ENCODE data around the gene ISG20.
A peak's percentile ranks its signal among the peaks of the same experiment; 100 is the strongest.
"Not testable (repeated sequence)": the region's sequence is repeated elsewhere in the genome, so short reads cannot be mapped to it uniquely, and the experiment has no call there.

ISG20 gene

GRCh38 chr15:88636654-88637053 lies 2.2 kb upstream of the ISG20 start:
- DNase-seq (ENCODE audit: low read depth in 2 of 2), result no peak

GRCh38 chr15:88637436-88637835 lies 1.4 kb upstream of the ISG20 start:
- DNase-seq (ENCODE audit: low read depth in 2 of 2), result no peak

GRCh38 chr15:88637841-88638625 lies 783 bp upstream of the ISG20 start:
- DNase-seq (ENCODE audit: low read depth in 2 of 2), result no peak

- DNase-seq (ENCODE audit: low read depth in 2 of 2), result no peak
Observed at GRCh38 chr15:88641959-88642452, 3.2 kb downstream of the ISG20 start.

- DNase-seq (ENCODE audit: low read depth in 2 of 2), result not testable (repeated sequence)
Observed at GRCh38 chr15:88642514-88642913, 3.7 kb downstream of the ISG20 start.

- no peak for DNase-seq (ENCODE audit: low read depth in 2 of 2)
Observed at GRCh38 chr15:88644741-88645140, 5.9 kb downstream of the ISG20 start.

- DNase-seq (ENCODE audit: low read depth in 2 of 2), result no peak
Observed at GRCh38 chr15:88645171-88646087, 6.6 kb downstream of the ISG20 start.

GRCh38 chr15:88646088-88646405 lies 7.2 kb downstream of the ISG20 start:
- DNase-seq (ENCODE audit: low read depth in 2 of 2), result no peak

- DNase-seq (ENCODE audit: low read depth in 2 of 2), result no peak
Observed at GRCh38 chr15:88646951-88647350, 8.1 kb downstream of the ISG20 start.

- no peak for DNase-seq (ENCODE audit: low read depth in 2 of 2)
Observed at GRCh38 chr15:88647351-88648105, 8.7 kb downstream of the ISG20 start.

- DNase-seq (ENCODE audit: low read depth in 2 of 2), result no peak
Observed at GRCh38 chr15:88648357-88649214, 9.8 kb downstream of the ISG20 start.

- DNase-seq (ENCODE audit: low read depth in 2 of 2), result peak; percentile 65 to 71
Observed at GRCh38 chr15:88649286-88649733, 10.5 kb downstream of the ISG20 start.

GRCh38 chr15:88649753-88650551 lies 11.1 kb downstream of the ISG20 start:
- no peak for DNase-seq (ENCODE audit: low read depth in 2 of 2)

- DNase-seq (ENCODE audit: low read depth in 2 of 2), result no peak
Observed at GRCh38 chr15:88650556-88650955, 11.7 kb downstream of the ISG20 start.

- no peak for DNase-seq (ENCODE audit: low read depth in 2 of 2)
Observed at GRCh38 chr15:88651136-88651732, 12.4 kb downstream of the ISG20 start.

- no peak for DNase-seq (ENCODE audit: low read depth in 2 of 2)
Observed at GRCh38 chr15:88651971-88652370, 13.2 kb downstream of the ISG20 start.

- DNase-seq (ENCODE audit: low read depth in 2 of 2), result no peak
Observed at GRCh38 chr15:88652456-88653199, 13.8 kb downstream of the ISG20 start.

- DNase-seq (ENCODE audit: low read depth in 2 of 2), result no peak
Observed at GRCh38 chr15:88653200-88654064, 14.6 kb downstream of the ISG20 start.

Data from stimulated activated CD4-positive, alpha-beta T cell treated with anti-CD3 and anti-CD28 coated beads, Interleukin-4, amount 100 ng/mL, for 48 hours (primary cell).